Skeletal muscle satellite cell (primary cell): ENCODE results near the gene CLTA.

Source experiments
- H3K27me3 ChIP-seq: 2 replicates; pipeline ENCODE4 v1.7.0; 2013; ENCODE audit warnings: low read length; ENCODE audit not compliant: control insufficient read depth, insufficient read depth
- H3K36me3 ChIP-seq: 2 replicates; pipeline ENCODE4 v1.7.0; 2013; ENCODE audit warnings: mild to moderate bottlenecking, control low read depth, low read length; ENCODE audit not compliant: insufficient read depth
- H3K4me1 ChIP-seq: 2 replicates; pipeline ENCODE4 v1.7.0; 2013; ENCODE audit warnings: low read length; ENCODE audit not compliant: control insufficient read depth, insufficient read depth
- H3K4me2 ChIP-seq: 2 replicates; pipeline ENCODE4 v1.7.0; 2013; ENCODE audit warnings: mild to moderate bottlenecking, low read length
- H3K4me3 ChIP-seq: 2 replicates; pipeline ENCODE4 v1.7.0; 2013; ENCODE audit warnings: low read length
- H3K9ac ChIP-seq: 2 replicates; pipeline ENCODE4 v1.7.0; 2013; ENCODE audit warnings: mild to moderate bottlenecking, low read depth, low read length, moderate library complexity
- H3K9me3 ChIP-seq: replicated peaks from 2 replicates; pipeline ENCODE4 v1.7.0; 2013; ENCODE audit warnings: mild to moderate bottlenecking, control low read depth, low read length

Gene CLTA

DNA sequence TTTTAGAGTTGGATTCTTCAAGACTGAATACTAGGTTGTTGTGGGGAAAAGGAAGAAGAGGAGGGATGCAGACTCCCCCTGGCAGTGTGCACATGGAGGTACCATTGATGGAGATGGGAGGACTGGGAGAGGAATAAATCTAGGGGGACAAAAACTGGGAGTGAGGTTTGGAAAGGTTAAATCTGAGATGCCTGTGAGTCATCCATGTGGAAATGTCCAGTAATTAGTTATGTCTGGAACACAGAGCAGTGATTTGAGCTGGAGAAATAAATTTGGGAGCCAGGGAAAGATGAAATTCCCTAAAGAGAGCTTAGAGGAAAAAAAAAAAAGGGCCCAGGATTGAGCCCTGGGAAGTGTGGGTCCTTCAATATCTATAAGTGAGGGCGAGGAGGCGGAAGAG, 29.5 kb upstream of the CLTA start:
- Histone ChIP-seq H3K4me3 (no peak overlapping the region), H3K9me3 (no peaks in the 10 kb centered on the region), H3K9ac (peak overlapping the region; percentile 17), H3K27me3 (no peaks in the 10 kb centered on the region), H3K4me2 (peak overlapping the region; percentile 16), H3K4me1 (peaks cover 77% of the 10 kb centered on the region), H3K36me3 (peaks cover 12% of the 10 kb centered on the region)

DNA sequence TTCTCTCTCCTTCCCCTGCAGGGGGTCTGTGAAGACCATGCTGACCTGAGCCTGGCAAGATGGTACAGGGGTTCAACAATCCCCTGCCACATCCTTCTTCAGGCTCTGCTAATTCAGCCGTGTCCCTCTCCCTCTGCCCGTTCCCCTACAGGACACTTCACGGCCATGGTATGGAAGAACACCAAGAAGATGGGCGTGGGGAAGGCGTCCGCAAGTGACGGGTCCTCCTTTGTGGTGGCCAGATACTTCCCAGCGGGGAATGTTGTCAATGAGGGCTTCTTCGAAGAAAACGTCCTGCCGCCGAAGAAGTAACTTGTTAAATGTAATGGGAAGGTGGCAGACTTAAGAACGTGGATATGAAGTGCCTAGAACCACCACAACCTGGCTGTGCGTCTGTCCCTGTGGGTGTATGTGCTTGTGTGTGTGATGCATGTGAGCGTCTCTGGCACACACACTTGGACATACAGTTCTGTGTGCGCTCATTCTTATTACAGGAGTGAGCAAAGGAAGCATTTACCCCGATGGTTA, 28.4 kb upstream of the CLTA start:
- Histone ChIP-seq H3K9me3 (no peaks in the 10 kb centered on the region), H3K4me1 (peaks cover 79% of the 10 kb centered on the region), H3K4me3 (no peak overlapping the region), H3K36me3 (peaks cover 7% of the 10 kb centered on the region), H3K27me3 (no peaks in the 10 kb centered on the region), H3K9ac (peak overlapping the region; percentile 71), H3K4me2 (no peak overlapping the region)

DNA sequence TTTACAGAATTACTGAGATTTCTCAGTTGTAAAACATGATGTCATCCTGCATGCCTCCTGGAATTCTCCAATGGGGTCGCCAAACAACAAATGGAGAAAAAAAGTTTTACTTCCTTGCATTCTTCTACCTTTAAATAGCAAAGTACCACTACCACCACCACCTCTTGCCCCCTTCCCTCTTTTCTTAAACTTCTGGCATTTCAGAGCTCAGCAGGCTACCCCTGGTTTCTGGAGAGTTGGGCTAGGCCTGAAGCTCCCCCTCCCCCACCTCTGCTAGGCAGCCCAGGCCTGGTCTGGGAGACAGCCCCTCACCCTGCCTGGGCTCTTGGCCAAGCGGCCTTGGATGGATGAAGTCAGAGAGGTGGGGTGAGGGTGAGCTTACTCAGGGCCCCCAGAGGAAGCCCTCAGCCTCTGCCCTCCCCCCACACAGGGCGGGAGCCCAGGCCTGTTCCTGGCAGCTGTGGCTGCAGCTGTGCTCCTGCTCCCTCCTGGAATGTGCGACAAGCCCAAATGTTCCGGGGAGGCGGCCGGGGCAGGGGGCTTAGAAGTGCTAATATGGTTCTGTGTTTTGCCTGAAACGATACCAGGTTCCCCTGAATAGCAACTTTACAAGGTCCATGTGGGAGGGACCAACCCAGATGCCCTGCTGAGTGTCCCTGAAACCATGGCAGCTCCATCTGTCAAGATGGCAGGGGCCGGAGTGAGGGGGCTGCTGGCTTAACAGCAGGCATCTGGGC, 27.5 kb upstream of the CLTA start:
- peaks cover 75% of the 10 kb centered on the region for H3K4me1 ChIP-seq
- H3K36me3 ChIP-seq, result peaks cover 7% of the 10 kb centered on the region

DNA sequence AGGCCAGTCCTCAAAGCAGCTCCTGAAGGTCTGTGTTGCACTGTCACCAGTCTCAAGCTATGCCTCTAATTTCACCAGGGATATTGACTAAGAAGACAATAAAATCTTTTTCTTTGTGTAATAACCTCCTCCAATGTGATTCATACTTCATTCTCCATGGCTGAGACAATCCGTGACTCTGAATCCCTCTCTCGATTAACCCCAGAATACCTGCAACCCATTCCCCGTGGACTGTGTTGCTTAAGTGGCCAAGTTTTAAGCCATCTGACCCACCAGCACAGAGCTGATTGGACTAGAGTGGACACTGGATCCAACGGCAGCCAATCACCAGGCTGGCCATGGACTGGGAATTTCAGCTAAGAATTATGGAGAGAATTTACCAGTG, 26.9 kb upstream of the CLTA start:
- peak overlapping the region; percentile 18 for H3K4me3 ChIP-seq
- H3K4me2 ChIP-seq, result peak overlapping the region; percentile 49
- H3K4me1 ChIP-seq, result peaks cover 69% of the 10 kb centered on the region
- no peaks in the 10 kb centered on the region for H3K27me3 ChIP-seq
- H3K36me3 ChIP-seq, result peaks cover 4% of the 10 kb centered on the region
- peak overlapping the region; percentile 71 for H3K9ac ChIP-seq
- no peaks in the 10 kb centered on the region for H3K9me3 ChIP-seq

More for the DNA sequence above, 27.5 kb upstream of the CLTA start:
- no peaks in the 10 kb centered on the region for H3K27me3 ChIP-seq
- peak overlapping the region; percentile 18 for H3K4me3 ChIP-seq
- H3K9me3 ChIP-seq, result no peaks in the 10 kb centered on the region
- peak overlapping the region; percentile 71 for H3K9ac ChIP-seq
- peak overlapping the region; percentile 49 for H3K4me2 ChIP-seq

DNA sequence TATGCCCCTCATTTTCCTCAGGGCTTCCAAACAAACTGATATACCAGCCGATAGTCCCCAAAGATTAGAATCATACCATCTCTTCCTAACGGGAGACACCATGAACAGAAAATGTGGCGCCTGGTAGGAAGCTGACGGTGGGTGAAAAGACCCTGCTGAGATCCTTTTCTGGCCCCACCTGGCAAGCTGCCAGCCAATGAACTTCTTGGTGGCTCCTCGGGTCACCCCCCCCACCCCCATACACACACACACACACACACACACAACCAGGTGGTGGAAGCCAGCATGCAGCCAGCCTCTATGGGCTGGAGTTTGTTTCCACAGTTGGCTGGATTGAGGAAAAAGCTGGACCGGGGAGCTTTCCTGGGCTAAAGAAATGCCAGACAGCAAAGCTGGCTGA, 26.3 kb upstream of the CLTA start:
- no peak overlapping the region for H3K4me3 ChIP-seq
- no peaks in the 10 kb centered on the region for H3K27me3 ChIP-seq
- peaks cover 65% of the 10 kb centered on the region for H3K4me1 ChIP-seq
- H3K4me2 ChIP-seq, result no peak overlapping the region
- H3K9ac ChIP-seq, result peak overlapping the region; percentile 25
- peaks cover 4% of the 10 kb centered on the region for H3K36me3 ChIP-seq
- H3K9me3 ChIP-seq, result no peaks in the 10 kb centered on the region

DNA sequence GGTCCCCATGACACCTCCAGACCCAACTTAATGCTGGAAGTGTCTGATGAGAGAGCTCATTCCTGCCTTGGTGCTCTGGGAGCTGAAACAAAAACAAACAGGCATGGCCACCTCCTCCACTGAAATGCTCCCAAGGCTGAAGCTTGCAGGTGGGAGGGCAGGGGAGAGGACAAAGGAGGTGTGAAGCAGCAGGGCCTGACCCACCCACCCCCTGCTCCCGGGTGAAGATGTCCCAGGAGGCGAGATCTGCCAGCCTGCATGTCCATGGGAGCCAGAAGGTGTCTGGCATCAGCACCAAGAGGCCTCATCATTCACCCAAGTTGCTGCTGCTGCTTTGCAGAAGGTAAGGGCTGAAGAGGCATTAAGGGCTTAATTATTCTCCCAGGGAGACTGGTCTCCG, 25.7 kb upstream of the CLTA start:
- no peak overlapping the region for H3K4me3 ChIP-seq
- no peaks in the 10 kb centered on the region for H3K27me3 ChIP-seq
- H3K4me2 ChIP-seq, result no peak overlapping the region
- peaks cover 60% of the 10 kb centered on the region for H3K4me1 ChIP-seq
- no peaks in the 10 kb centered on the region for H3K9me3 ChIP-seq
- H3K36me3 ChIP-seq, result peaks cover 4% of the 10 kb centered on the region
- peak overlapping the region; percentile 74 for H3K9ac ChIP-seq

DNA sequence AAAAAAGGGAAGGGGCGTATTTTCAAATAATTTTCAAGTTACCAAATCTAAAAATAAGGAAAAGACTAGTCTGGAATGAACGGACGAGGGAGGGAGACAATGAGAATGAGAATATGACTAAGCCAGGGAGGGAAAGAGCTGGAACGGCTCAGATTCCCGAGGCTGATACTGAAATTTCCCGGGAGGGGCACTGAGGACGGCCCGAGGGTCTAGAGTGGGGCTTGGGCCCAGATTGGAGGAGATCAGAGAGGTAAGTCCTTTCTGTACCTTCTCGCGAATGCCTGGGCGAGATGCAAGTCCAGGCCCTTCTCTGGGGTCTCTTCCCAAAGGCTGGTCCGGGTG, 24.9 kb upstream of the CLTA start:
- H3K4me3 ChIP-seq, result peak overlapping the region; percentile 78

DNA sequence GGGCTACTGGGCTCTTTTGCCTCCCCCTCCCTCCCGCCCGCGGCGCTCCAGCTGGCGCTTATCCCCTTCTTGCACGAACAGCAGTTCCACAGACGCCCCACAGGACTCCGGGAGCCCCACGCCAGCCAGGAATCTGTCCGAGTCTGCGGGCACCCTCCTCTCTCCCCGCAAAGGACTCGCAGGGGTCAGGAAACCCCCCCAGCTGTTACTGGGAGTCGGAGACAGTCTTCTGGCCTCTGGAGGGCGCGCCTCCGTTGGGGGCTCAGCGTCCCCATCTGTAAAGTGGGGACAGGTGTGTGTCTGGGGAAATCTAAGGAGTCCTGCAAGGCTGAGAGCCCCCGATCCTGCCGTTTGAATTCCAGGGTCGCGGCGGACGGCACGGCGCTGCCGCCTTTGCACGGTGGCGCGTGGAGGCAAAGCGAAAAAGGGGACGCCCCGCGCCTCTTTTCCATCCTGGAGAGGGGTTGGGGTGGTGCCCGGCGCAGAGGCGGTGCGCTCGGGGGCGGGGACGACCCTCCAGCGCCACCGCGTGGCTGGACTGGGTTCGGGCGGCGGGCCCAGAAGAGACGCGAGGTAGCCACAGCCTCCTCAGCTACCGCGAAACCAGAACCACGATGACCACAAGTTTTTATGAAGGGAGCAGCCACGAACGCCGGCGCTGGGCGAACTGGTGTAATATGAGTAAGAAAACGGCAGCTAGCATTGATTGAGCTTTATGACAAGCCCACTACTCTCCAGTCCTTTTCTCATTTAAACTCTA, 24.4 kb upstream of the CLTA start:
- peak overlapping the region; percentile 94 for H3K4me2 ChIP-seq
- peaks cover 48% of the 10 kb centered on the region for H3K4me1 ChIP-seq
- H3K4me3 ChIP-seq, result peak overlapping the region; percentile 78
- H3K9ac ChIP-seq, result peak overlapping the region; percentile 74
- no peaks in the 10 kb centered on the region for H3K9me3 ChIP-seq
- no peaks in the 10 kb centered on the region for H3K27me3 ChIP-seq
- H3K36me3 ChIP-seq, result peaks cover 4% of the 10 kb centered on the region

More for the DNA sequence above, 24.9 kb upstream of the CLTA start:
- no peaks in the 10 kb centered on the region for H3K27me3 ChIP-seq
- H3K9ac ChIP-seq, result peak overlapping the region; percentile 74
- peaks cover 4% of the 10 kb centered on the region for H3K36me3 ChIP-seq
- H3K9me3 ChIP-seq, result no peaks in the 10 kb centered on the region
- H3K4me2 ChIP-seq, result peak overlapping the region; percentile 94
- peaks cover 53% of the 10 kb centered on the region for H3K4me1 ChIP-seq

DNA sequence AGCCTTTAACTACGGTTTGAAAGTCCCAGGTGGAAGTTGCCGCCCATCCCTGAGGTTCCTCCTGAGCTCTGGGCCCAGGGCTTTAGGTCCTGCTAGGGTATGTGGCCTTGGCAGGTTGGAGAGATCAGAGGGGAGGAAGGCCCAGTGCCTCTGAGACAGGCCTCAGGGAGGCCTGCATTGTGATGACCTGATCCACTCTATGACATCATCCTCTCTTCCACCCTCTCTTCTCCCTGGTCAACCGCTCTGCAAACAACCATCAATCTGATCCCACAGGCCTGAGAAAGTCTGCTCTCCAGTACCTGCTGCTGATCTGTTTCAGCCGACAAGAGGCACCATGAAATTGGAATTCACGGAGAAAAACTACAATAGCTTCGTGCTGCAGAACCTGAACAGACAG, 21.6 kb upstream of the CLTA start, which contains the start of gene CCIN:
CCIN (plus strand) TSS at position 223 of the 400 bp plus-strand sequence; CDS start at position 338, 115 bp downstream.
- H3K4me2 ChIP-seq, result no peak within 1 kb of the TSS
- no peak within 1 kb of the TSS for H3K4me3 ChIP-seq

DNA sequence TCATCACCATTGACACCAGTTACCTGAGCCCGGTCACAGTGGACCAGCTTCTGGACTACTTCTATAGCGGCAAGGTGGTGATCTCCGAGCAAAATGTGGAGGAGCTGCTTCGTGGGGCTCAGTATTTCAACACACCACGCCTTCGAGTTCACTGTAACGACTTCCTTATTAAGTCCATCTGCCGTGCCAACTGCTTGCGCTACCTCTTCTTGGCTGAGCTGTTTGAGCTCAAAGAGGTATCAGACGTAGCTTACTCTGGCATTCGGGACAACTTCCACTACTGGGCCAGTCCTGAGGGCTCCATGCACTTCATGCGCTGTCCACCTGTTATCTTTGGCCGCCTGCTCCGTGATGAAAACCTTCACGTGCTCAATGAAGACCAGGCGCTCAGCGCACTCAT, 21.0 kb upstream of the CLTA start:
- H3K4me3 ChIP-seq, result no peak overlapping the region
- peaks cover 16% of the 10 kb centered on the region for H3K4me1 ChIP-seq
- H3K4me2 ChIP-seq, result no peak overlapping the region

More for the DNA sequence above, 21.6 kb upstream of the CLTA start, which contains the start of gene CCIN:
- no peaks in the 10 kb centered on the region for H3K36me3 ChIP-seq
- peaks cover 22% of the 10 kb centered on the region for H3K4me1 ChIP-seq
- H3K9me3 ChIP-seq, result no peaks in the 10 kb centered on the region
- no peak within 1 kb of the TSS for H3K9ac ChIP-seq
- no peaks in the 10 kb centered on the region for H3K27me3 ChIP-seq

DNA sequence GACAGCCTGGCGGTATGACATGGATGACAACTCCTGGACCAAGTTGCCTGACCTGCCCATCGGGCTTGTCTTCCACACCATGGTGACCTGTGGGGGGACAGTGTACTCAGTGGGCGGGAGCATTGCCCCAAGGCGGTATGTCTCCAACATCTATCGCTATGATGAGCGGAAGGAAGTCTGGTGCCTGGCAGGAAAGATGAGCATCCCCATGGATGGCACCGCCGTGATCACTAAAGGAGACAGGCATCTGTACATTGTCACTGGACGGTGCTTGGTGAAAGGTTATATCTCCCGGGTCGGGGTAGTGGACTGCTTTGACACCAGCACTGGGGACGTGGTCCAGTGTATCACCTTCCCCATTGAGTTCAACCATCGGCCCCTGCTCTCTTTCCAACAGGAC, 20.2 kb upstream of the CLTA start:
- Histone ChIP-seq H3K9me3 (no peaks in the 10 kb centered on the region), H3K9ac (no peak overlapping the region), H3K4me3 (no peak overlapping the region), H3K4me2 (no peak overlapping the region), H3K4me1 (peaks cover 8% of the 10 kb centered on the region), H3K36me3 (no peaks in the 10 kb centered on the region), H3K27me3 (no peaks in the 10 kb centered on the region)

More for the DNA sequence above, 21.0 kb upstream of the CLTA start:
- Histone ChIP-seq H3K36me3 (no peaks in the 10 kb centered on the region), H3K9ac (no peak overlapping the region), H3K27me3 (no peaks in the 10 kb centered on the region), H3K9me3 (no peaks in the 10 kb centered on the region)
